NCI-H1417 (cell line): ENCODE measurements around the gene NAV3.
A peak's percentile ranks its signal among the peaks of the same experiment; 100 is the strongest.

Experiments used
- DNase-seq, 3 experiments: peaks; one replicate each; lab custom pipeline; 2025; lab: John Stamatoyannopoulos, UW

Gene NAV3

DNA sequence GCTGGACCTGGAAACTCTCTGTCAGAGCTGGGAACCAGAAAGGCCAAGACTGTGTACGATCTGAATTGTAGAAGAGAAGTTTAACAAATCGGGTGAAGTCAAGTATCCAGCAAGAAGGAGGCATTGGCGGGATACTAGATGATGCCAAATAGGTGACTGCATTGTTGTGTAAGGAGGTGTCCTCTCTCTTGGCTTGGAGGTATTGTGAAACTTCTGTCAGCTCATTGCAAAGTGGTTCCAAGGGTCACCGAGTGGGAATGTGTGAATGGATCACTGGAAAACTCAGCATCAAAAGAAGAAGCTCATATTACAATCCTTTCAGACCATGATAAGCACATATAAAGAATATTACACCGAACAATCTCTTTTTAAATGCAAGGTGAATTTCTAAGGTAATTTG lies 11.7 kb downstream of the NAV3 start:
- peak in 1 of 3 experiments; percentile 17 for DNase-seq

DNA sequence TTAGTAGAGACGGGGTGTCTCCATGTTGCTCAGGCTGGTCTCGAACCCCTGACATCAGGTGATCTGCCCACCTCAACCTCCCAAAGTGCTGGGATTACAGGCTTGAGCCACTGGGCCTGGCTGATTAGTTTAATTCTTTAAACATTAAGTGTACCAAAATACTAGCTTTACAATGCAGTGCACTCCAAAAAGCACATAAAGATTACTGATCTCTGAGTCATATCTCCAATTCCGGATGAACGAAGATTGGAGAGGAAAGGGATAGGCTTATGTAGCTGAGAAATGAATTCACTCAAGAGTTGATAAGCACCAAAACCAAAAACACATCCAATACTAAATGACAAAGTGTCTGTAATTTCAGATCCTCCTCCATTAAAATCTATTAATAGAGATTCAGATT lies 15.1 kb downstream of the NAV3 start:
- no peak for DNase-seq

DNA sequence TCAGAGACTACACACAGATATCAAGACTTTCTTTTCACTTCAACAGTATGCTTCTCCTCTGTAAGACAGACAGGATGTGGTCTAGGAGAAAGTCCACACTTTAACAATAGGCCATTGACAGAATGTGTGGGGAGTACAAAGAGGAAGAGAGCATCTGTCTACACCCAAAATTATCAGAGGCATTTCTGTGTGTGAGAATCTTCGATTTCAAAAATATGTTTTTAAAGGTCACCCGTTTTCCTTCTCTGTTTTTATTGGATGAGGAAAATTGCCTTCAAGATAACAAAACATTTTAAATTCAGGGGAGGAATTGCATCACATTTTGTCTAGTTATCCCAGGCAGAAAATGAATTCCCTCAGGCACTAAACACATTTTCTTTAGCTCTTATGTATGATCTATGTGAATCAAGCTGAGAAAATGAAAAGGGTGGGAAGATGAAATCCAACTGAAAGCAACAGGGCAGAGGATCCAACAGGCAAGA lies 16.4 kb downstream of the NAV3 start:
- peak in 1 of 3 experiments; percentile 54 for DNase-seq

DNA sequence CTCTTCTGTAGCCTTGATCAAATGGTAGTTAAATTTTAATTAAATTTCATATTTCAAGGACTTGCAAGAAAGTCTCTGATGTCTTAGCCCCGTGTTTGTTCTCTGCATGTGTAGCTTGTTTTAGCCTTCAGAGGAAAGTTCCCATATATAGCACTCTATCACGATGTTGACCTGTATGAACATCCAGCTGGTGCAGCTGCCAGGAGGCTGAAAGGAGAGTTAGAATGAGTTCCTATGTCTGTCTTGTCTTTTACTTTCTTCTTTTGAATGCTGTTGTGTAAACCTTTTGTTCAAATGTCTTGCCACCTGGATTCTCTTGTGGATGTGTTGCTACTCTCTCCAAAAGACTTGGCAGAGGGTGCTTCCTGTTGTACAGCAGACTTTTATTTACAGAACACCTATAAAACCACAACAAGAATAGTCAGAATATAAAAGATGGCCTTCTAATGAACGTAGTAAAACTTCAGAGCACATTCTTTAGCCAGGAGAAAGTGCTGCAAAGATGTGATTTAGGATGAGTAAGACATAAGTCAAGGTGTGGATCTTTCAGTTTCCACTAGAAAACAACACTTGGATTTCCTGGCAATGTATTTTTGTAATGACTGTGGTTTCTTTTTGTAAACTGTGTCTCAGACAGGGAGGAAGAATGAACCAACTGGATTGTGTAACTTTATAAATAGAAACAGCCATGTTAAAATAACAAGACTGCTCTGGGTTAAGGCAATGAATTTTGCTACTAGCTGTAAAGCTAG lies 17.2 kb downstream of the NAV3 start:
- peak in 1 of 3 experiments; percentile 46 for DNase-seq

DNA sequence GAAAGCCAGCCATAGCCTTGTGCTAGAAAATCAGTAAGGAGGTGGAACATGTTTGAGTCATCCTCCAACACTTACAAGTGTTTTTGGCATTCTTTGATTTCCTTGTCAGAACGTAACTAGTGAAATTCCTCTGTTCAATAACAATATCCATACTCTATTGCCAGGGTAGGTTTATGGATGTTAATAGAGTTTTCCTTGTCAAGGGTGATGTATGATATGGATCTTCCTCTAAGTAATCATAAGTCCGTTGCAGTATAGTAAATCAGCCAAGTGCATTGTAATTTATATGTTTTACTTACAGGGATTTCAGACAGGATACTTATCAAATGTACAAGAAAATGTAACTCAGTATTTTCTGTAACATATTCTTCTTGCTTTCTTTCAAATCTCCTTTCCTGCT lies 19.4 kb downstream of the NAV3 start:
- DNase-seq = no peak

DNA sequence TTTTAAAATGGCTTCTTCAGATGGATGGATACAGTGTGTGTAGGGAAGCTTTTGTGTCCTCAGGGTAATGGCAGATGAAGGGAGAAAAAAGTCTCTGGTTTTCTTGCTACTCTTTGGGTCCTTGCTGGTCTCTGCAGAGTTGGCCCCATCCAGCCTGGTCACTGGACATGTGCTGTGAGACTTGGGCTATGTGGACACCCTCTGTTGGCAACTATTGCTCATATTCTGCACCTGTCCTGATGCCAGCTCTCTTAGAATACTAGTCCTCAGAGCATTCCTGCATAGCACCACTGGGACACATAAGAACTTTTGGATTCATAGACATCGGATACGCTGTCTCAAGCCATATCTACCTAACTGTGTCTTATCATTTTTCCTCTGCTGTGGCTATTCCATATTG lies 20.0 kb downstream of the NAV3 start:
- DNase-seq = no peak

DNA sequence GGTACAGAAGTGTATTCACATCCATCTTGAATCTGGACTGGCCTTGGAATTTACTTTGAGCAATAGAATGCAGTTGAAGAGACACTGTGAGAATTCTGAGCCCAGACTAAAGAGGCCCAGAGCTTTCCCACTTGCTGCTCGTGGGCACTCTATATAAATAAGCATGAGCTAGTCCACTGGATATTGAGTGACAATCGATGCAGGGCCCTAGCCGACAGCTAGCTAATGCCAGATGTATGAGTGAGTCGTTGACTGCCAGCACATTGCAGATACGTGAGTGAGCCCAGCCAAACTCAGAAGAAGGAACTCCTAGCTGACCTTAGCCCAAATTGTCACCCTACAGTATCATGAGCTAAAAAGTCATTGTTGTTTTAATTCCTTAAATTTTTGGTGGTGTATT lies 24.9 kb downstream of the NAV3 start:
- DNase-seq = peak in 1 of 3 experiments; percentile 15

DNA sequence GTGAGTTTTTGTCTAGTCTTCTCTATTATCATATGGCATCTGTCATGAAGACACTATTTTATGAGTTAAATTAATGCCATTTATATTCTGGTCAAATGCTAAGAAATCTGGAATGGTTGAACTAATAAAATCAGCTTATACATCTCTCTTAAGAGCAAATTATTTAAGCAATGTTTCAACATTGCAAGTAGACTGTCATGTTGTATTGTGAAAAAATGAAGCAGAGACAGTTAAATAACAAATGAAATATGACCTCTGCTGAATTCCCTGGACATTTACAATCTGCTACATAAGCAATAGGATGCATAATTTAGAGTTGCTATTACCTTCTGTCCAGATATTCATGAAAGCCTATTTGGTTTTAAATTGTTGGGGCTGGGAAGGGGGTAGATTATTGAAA lies 30.6 kb downstream of the NAV3 start:
- no peak for DNase-seq

DNA sequence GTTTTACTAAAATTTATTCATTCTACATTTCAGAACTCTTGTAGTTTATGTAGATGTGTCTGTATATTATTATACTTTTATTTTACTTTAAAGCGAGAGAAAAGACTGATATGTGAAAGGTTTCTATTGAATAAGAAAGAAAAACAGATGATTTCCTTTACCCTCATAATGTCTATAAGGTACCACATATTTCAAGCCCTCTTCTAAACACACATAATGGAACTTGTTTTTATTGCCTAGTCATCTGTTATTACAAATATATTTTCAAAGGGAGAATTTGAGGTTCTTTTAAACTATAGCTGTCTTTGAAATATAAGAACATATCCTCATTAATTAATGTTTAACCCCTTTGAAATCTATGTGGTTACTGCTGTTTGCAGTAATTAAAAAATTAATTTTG lies 34.5 kb downstream of the NAV3 start:
- DNase-seq = no peak

DNA sequence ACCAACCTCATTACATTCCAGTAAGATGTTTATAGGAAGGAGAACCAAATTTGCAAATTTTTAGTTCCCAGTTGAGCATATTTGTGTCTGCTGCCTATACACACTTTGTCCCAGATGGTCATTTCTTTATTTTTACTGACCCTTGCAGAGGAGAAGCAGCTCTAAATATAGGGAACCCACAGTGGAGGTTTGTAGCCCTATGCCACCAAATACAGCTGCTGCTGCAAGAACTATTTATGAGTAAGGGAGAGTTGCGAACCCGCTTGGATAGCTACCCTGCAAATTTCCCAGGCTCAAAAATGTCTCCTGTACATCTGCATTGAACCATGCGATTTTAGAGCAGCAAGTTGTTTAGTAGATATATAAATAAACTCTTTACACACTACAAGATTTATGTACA lies 48.2 kb downstream of the NAV3 start:
- no peak for DNase-seq

DNA sequence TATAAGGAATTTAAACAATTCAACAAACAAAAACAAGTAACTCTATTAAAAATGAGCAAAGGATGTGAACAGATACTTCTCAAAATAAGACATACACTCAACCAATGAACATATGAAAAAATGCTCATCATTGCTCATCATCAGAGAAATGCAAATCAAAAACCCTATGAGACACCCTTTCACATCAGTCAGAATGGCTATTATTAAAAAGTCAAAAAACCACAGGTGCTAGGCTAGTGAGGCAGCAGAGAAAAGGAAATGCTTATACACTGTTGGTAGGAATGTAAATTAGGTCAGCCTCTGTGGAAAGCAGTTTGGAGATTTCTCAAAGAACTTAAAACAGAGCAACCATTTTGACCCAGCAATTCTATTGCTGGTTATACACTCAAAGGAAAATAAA lies 52.0 kb downstream of the NAV3 start:
- DNase-seq = no peak

DNA sequence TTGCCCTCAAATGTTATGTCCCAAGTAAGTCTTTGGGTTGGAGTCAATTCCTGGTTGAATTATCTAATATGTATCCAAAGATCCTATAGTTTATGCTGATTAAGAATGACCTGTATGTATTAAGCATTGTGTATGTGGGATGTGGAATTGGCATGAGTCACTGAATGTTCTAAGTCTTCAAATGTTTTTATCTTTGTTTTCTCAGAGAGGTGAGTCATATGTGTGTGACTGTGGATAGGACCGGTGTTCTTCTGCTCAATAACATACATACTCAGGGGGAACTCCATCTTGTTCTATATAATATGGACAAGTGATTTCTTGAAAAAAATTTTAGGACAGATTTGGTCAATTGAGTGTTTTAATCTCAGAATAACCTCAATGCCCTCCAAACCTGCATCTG lies 57.9 kb downstream of the NAV3 start:
- no peak for DNase-seq

DNA sequence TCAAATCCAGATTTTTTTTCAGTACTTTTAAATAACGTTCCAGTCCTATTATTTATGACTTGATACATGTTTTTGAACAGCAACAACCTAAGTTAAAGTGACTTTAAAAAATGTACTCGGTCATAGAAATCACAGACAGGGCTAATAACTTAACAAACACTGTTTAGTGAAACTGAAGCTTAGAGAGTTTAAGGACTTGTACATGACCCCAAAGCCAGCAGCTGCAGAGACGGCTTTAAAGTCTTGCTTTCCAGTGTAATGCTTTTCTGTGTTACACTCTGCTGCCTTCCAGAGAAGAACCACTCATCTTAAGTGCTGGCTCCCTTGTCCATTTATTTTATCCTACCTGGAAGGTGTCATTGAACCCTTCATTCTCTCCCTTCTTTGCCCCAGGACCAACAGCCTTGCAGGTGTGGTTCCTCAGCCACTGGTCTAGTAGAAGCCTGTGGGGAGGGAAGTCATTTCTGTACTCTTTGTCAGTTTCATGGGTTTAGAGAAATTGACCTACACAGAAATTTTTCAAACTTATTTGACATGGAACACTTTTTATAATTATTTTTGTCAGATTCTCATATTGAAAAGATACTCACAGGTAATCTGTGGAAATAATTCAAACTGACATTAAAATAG lies 60.9 kb downstream of the NAV3 start:
- DNase-seq = no peak

DNA sequence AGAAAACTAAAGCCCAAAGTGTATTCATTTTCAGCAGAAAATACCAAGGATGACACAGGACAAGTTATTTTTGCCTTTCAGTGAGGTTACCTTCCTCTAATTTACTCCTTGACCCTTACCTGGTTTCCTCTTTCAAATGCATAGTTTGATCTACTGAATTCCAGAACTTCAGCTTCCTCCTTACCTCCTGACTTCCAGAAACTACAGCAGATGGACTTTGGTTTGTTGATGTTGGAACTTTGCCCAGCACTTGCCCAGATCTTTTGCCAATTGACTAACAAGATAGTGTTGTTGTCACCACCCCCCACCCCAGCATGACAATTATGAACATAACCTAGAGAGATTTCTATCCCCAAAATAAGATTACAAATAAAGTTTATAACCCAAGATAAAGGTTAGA lies 63.2 kb downstream of the NAV3 start:
- DNase-seq = no peak

DNA sequence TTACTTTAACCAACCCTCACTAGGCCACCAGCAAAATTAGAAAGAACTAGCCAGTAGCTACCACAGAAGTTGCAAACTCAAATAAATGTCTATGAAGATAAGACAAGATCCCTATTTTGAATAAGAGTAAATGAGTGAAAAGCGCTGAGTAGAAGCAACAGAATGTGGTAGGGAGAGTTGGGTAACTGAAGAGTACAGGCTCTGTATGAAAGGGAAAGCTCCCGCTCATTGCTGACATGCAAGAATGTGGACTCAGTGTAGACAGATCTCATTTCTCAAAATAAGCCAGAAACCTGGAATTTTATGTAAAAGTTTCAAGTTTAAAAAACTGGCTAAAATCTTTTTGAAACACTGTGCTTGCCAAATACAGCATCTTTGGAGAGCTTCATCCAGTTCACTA lies 63.9 kb downstream of the NAV3 start:
- no peak for DNase-seq

DNA sequence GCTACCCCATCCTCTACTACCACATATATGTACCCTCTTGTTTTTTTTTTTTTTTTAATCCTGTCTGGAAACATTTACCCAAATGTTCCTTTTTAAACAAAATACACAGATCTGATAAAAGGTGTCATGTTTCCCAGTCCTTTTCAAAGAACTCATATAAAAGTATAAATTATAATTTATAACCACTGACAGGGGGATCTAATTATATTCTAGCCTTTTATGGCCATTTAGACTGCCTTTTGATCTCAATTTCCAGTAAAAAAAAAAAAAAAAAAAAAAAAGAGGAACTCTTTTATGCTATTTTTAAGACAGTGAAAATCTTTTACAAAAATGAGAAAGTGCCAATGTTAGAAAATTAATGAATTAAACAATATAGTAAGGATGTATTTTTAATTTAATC lies 65.0 kb downstream of the NAV3 start:
- DNase-seq = no peak

DNA sequence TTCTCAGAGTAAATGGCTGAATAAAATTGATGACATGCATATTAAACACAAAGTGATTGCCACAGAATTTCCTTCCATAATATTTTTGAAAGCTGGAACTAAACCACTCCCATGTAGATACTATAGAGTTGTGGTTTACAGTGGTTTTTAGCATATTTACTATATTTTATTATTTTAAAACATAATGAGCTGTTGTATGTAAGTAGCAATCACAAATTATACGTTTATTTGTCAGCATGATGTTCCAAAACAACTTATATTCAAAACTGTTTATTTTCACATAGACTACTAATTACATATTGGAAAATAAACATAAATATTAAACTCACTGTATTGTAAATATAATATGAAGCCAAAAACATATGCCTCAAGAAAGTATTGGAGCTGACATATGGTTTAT lies 77.2 kb downstream of the NAV3 start:
- no peak for DNase-seq

DNA sequence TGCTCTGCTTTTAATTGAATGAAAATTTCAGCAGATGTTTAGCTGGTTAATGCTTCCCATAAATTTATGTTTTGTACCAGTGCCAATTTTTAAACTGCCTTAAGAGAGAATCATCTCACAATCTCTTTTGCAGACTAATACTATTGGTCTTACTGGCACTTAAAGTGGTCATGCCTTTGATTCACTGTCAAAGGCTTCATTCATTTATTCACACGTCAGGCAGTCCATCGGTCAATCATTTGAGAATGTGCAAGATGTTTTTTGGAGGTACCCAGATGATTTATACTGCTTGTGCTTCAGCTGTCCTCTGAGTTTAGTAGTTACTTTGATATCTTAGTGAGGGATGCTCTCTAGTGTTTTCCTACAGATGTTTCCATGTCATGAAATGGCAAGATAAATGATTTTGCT lies 83.4 kb downstream of the NAV3 start:
- peak in 2 of 3 experiments; percentile 37 to 81 for DNase-seq

DNA sequence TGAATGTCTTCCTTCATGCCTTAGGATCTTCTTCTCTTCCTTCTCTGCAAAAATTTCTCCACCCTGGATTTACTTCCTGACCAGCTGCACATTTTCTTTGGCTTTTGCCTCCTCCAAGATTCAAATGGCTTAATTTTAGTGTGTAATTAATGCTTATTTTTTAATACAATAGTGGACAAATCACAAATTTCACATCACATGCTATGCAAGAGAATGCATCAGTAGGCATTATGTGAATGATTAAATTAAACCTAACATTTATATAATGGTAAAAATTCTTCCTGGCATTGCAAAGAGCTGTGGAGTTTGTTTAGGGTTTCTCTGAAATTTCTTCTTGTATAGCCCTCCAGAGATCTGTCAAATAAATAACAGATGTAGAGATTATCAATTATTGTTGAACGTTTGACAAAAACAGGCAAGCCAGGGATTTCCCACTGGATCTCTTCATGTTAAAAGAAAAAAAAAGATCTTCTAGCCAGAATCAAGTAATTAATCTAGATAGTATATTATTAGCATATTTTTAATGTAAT lies 84.4 kb downstream of the NAV3 start:
- DNase-seq = no peak

DNA sequence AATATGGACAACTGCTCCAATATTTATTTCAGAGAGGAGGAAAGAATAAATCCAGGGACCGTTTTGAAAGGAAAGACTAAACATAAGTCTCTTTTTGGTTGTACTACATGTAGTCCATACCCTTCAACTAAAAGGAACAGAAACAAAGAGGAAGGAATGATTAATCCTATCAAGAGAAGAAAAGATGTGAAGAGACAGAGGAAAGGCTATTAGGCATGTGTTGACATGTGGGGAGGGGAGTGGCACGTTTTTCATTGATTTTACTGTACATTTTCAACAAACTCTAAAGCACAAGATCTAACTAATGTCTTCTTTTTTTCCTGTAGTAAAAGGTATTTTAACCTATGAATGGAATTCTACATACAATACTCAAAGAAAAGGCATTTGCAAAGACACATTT lies 85.6 kb downstream of the NAV3 start:
- DNase-seq = no peak

DNA sequence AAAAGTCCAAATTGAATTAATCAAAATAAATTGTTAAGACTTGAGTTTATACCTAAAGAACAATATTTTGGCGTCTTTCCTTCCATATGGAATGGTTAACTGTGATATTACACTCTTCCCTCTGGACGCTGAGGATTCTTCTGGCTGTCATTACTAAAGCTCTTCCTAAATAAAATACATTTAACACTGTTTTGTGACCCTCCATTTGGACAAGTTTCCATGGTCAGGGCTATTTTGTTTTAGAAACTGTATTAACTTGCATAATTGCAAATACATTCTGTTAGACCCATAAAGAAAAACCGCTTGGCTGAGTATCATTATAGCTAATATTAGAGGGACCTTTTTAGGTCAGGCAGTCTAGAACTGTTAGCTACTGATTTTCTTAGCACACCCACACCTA lies 87.4 kb downstream of the NAV3 start:
- DNase-seq = no peak

DNA sequence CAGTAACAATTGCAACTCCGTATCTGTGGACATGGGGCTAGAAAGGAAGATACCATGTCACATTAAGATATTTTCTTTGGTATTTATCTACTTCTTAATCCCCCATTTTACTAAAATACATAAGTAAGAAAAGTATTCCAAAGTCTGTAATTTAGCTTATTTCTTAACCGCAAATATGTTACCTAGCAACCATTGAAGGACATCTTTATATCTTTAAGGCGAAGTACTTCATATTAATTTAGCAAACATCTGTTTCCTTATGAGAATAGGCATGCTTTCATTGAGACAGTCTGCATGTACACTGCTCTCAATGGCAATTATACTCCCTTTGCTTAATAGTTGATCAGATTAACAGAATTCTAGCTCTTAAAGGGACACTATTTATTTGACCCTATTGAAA lies 88.8 kb downstream of the NAV3 start:
- no peak for DNase-seq

DNA sequence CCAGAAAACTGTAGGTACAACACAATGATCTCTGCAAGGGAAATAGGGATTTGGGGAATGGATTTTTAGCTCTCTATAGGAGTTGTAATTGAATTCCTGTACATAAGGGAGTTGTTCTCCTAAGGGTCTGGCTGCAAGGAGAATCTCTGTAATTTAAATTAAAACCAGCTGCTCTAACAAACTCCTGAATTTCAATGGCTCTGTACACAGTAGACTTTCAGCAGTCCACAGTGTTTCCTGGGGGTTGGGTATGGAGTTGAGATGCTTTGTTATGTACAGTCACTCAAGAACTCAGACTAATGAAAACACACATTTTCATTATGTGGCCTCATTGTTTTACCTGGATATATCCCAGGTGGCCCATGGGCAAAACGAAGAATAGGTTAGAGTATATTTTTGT lies 93.2 kb downstream of the NAV3 start:
- peak in 1 of 3 experiments; percentile 35 for DNase-seq

DNA sequence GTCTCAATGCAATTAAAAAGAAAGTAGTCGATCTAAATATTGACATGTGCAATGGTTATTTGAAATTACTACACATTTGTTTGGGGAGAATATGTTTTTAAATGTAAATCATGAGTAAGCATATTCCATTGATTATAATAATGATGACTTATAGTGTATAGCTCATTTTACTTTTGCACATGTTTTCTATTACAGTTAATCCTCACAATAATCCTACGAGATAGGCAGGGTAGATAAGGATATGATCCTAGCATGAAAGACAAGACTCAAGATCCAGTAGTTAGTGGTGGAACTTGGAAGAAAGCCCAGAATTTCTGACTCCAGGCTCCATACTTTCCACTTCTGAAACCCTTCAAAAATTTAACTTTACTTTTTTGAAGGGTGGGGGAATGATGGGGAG lies 94.0 kb downstream of the NAV3 start:
- no peak for DNase-seq
